ENCODE results near the gene LRRC23. TPM values are rescaled to one million over a fixed set of nuclear protein-coding genes. Genes with fewer than 3 reads are reported as not detected.
"Not testable (repeated sequence)": the region's sequence is repeated elsewhere in the genome, so short reads cannot be mapped to it uniquely, and the experiment has no call there.

The LRRC23 gene
- polyA plus RNA-seq, 1 donor = 20.2 TPM

DNA sequence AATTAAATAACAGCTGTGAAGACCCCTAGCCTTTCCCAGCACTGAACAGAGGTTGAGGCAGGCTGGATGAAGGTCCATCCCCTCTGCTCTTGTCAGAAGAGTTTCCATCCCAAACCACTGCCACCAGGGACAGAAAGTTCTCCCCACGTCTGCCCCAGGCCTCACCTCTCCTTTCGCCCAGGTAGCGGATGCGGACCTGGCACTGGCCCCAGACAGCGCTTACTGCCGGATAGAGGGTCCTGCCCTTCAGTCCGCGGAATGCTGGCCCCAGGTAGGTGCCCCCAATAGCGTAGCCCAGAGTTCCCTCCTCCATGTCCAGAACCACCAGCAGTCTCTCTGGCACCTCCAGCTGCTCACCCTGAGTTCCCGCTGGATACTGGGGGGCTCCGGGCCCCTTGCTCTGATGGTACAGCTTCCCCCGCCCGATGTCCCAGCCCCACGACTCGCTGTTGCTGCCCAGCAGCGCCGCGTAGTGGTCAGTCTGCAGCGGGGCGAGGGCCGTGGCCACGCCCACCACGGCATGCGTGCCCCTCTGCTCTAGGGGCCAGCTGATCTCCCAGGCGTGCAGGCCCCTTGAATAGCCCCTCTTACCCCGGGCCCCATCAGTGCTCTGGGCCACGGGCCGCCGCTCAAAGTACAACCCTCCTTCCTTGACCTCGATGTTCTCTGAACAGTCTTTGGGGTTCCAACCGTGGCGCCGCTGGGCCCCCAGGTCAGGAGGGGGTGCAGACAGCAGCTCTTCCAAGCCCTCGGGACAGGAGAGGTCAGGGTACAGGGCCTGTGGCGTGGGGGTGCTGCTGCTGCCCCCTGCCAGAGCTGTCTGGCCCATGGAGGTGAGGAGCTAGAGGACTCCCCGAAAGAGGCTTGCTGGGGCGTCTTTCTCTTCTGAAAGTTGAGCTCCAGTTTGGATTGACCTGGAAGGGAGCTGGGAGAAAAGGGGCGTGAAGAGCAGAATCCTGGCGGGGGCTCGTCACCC lies 32.3 kb upstream of the LRRC23 start:
- peak; percentile 80 for DNase-seq

DNA sequence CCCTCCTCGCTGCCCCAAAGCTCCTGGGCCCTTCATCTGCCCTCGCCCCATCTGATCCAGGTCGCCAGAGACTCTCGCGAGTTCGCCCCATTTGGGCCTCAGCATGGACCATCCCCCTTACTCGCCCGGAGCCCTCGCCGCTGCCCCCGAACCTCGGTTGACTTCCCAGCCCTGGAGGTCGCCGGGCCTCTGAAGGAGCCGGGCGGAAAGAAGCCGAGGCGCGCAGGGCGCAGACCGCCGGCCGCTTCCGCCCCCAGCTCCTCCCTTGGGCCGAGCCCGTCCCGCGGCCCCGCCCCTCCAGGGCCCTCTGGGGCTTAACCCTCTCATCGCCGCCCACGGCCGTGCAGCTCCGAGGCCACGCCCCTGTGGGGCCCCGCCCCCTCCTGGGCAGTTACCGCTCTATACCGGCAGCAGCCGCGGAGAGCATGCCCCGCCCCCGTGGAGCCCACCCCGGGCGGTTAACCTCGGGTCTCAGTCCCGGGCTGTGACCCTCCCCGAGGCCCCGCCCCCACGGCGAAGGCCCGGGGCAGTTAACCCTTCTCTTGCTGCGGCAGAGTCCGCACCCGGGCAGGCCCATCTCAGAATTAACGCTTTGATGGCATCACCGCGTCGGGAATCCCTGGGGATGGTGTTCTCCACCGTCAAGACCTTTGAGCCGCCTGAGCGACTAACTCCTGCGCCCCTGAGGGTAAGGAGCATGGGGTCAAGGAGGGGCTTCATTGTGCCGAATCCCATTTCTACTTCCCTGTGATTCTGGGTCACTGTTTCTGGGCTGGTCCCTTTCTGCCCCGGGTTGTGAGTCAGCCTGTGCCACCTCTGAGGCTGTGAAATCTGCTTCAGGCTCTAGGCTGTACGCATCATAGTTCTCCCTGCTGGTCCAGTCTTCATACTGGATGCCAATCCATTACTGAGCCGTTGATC lies 31.3 kb upstream of the LRRC23 start, which contains the start of gene SPSB2:
SPSB2 (minus strand) TSS at position 210 of the 921 bp plus-strand sequence. CDS start 402 bp downstream, outside the sequence.
- DNase-seq = peak; percentile 97

DNA sequence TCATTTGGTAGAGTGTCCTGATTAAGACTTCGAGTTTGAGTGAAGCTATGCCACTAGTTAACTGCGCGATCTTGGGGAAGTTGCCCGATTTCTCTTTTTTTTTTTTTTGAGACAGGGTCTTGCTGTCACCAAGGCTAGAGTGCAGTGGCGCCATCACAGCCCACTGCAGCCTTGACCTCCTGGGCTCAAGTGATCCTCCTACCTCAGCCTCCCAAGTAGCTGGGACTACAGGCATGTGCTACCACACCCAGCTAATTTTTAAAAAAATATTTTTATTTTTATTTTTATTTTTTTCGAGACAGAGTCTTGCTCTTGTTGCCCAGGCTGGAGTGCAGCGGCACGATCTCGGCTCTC lies 30.6 kb upstream of the LRRC23 start:
- not testable (repeated sequence) for DNase-seq

DNA sequence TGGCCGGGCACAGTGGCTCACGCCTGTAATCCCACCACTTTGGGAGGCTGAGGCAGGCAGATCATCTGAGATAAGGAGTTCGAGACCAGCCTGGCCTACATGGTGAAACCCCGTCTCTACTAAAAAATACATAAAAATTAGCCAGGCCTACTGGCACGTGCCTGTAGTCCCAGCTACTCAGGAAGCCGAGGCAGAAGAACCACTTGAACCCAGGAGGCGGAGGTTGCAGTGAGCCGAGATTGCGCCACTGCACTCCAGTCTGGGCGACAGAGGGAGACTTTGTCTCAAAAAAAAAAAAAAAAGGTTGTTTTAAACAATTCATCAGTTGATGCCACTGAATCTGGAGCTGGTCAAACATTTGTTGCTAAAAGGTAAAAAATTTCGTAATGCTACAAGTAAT lies 24.8 kb upstream of the LRRC23 start:
- DNase-seq = not testable (repeated sequence)

DNA sequence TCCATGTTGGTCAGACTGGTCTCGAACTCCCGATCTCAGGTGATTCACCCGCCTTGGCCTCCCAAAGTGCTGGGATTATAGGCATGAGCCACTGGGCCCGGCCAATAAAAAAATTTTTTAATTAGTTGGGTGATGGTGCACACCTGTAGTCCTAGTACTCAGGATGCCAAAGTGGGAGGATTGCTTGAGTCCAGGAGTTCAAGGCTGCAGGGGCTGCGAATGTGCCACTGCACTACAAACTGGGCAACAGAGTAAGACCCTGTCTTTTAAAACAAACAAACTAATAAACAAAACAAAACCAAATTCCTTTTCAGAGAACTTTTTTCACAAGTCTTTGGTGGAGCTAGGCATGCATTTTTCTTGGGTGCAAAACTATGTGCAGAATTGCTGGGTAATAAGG lies 21.4 kb upstream of the LRRC23 start:
- no peak for DNase-seq

DNA sequence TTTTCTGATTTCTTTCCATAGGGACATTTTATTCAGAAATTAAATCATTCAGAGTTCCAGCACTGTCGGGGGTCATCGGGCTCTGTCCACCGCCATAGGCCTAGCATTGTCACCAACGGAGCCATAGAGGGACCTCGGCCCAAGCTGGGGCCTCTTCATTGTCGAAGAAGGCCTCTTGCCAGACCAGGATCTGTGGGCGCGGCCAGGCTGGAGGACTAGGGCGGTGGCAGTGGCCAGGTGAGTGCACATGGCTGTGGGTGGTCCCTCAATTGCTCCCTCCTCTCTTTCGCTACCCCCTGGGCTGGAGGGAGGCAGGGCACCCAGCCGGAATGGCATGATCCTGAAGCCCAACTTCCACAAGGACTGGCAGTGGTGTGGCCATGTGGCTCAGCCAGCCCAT lies 20.9 kb upstream of the LRRC23 start:
- DNase-seq = no peak

DNA sequence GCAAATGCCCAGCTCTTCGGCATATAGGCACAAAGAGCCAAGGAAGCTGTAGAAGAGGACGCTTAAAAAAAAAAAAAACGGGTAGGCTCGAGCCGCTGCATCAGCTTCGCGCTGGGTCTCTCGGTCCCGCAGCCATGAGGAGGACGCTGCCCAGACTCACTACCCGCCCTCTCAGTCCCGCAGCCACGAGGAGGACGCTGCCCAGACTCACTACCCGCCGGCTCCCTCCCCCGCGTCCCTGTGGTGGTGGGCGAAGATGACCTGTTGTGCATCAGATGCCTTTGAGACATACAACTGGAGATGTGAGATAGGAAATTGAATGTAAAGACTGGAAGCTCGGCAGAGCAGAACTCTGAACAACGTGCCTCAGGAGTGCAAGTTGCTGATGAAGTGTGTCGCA lies 20.1 kb upstream of the LRRC23 start:
- DNase-seq = no peak

DNA sequence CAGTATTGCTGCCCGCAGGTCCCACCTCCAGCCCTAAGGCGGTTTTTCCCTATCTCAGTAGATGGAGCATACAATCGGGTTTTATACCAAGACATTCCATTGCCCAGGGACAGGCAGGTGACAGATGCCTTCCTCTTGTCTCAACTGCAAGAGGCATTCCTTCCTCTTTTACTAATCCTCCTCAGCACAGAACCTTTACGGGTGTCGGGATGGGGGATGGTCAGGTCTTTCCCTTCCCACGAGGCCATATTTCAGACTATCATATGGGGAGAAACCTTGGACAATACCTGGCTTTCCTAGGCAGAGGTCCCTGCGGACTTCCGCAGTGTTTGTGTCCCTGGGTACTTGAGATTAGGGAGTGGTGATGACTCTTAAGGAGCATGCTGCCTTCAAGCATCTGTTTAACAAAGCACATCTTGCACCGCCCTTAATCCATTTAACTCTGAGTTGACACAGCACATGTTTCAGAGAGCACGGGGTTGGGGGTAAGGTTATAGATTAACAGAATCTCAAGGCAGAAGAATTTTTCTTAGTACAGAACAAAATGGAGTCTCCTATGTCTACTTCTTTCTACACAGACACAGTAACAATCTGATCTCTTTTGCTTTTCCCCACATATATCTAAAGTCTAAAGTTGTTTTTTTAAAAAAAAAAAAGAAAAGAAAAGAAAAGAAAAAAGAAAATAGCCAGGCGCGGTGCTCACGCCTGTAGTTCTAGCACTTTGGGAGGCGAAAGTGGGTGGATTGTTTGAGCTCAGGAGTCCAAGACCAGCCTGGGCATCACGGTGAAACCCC lies 18.2 kb upstream of the LRRC23 start:
- not testable (repeated sequence) for DNase-seq

DNA sequence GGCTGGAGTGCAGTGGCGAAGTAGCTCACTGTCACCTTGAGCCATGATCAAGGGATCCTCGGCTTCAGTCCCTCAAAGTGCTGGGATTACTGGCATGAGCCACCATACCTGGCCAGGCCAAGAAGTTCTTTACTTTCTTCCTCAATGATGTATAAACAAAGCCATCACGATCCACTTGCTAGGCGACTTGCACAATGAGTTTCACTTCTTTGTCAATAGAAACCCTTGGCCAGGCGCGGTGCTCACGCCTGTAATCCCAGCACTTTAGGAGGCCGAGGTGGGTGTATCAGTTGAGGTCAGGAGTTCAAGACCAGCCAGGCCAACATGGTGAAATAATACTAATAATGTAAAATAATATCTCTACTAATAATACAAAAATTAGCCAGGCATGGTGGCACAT lies 17.2 kb upstream of the LRRC23 start:
- no peak for DNase-seq

DNA sequence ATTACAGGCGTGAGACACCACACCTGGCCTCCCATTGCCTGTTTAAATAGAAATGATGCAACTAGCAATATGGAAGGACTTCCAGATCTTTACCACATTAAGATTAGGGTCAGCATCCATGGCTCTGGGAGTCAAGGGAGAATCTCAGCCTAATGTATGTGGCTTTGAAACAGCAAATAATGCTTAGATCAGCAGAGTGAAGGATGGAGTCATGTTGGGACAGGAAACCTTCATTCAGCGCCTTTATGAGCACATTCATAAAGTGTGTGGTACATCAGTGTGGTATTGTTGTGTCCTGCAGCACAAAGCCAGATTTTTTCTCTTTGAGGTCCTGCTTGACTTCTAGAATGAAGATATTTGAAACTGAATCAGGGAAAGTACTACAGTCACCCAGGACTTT lies 16.3 kb upstream of the LRRC23 start:
- no peak for DNase-seq

DNA sequence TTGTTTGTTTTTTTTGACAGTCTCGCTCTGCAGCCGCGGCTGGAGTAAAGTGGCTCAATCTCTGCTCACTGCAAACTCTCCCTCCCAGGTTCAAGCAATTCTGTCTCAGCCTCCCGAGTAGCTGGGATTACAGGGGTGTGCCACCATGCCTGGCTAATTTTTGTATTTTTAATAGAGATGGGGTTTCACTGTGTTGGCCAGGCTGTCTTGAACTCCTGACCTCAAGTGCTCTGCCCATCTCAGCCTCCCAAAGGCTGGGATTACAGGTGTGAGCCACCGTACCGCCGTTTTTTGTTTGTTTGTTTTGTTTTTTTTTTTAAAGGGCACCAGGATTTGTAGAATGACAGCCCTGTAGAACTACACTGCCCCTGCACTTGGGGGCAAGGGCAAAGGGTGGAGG lies 15.8 kb upstream of the LRRC23 start:
- not testable (repeated sequence) for DNase-seq

DNA sequence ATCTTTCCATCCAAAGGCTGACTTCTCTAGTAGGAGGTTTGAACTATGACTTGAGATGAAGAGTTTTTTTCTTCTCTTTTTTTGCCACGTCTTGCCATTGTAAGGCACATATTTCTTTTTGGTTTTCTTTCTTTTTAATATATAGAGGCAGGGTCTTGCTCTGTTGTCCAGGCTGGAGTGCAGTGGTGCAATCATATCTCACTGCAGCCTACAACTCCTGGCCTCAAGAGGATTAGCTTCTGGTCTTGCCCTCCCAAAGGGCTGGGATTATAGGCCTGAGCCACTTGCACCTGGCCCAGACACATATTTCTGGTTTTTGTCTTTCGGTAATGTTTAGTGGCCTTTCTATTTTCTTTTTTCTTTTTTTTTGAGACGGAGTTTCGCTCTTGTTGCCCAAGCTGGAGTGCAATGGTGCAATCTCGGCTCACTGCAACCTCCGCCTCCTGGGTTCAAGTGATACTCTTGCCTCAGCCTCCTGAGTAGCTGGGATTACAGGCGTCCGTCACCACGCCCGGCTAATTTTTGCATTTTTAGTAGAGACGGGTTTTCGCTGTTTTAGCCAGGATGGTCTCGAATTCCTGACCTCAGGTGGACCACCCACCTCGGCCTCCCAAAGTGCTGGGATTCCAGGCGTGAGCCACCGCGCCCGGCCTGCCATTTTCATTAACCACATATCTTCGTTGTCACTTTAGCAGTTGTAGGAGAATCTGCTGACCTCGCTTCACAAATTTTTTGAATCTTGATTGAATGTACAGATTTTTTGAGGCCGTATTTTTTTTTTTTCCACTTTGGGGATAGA lies 14.6 kb upstream of the LRRC23 start:
- not testable (repeated sequence) for DNase-seq

DNA sequence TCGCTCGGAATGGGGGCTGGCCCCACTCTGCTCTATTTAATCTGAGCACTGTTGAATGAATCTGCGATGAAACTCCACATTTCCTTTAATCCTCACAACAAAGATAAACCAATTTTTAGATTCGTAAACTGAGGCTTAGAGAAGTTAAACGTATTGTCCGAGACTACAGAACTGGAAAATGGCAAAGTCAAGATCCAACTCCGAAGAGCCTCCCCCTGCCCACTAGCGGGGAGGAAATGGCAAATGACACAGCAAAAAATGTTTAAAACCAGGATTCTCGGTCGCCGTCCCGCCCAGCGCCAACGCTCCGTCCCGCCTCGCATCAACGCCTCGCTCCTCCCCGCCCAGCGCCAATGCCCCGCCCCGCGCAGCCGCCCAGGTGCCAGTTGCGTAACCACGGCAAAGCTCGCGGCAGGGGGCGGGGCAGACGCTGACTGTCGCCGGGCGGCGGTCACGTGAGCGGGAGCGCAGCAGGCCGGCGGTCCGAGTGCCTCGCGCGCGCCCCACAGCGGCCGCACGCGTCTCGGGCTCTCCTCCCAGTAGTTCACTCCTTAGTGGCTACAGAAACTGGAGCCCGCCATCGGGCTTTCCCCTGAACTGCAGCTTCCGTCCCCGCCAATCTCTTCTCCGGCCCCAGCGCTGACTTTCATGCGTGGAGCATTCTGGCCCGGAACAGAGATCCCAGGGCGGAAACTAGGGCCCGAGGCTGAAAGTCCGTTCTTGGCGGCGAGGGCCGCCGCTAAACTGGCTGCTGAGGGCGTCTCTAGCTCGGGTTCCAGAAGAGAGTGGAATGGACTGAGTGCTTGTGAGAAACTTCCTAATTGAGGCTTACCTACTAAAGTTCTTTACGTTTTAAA lies 13.6 kb upstream of the LRRC23 start:
- DNase-seq = peak; percentile 97

DNA sequence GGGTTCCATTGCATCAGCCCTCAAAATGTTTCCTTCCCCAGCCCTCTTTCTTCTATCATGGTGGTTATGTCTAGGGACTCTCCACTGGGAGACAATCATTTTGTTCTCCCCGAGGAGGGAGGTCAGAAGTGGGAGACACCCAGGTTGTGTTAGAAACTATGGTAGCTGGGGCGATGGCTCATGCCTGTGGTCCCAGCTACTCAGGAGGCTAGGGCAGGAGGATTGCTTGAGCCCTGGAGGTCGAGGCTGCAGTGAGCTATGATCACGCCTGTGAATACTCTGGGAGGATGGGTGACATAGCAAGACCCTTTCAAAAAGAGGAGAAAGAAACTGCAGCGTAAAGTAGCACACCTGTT lies 13.0 kb upstream of the LRRC23 start:
- no peak for DNase-seq

DNA sequence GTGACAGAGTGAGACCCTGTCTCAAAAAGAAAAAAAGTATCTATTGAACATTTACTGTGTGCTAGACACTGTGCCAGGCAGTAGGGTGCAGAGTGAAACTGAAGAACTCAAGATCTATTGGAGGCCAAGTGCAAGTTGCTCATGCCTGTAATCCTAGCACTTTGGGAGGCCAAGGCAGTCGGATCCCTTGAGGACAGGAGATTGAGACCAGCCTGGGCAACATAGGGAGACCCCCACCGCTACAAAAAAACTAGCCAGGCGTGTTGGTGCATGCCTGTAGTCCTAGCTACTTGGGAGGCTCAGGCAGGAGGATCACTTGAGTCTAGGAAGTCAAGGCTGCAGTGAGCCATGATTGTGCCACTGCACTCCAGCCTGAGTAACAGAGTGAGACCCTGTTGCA lies 11.9 kb upstream of the LRRC23 start:
- not testable (repeated sequence) for DNase-seq

DNA sequence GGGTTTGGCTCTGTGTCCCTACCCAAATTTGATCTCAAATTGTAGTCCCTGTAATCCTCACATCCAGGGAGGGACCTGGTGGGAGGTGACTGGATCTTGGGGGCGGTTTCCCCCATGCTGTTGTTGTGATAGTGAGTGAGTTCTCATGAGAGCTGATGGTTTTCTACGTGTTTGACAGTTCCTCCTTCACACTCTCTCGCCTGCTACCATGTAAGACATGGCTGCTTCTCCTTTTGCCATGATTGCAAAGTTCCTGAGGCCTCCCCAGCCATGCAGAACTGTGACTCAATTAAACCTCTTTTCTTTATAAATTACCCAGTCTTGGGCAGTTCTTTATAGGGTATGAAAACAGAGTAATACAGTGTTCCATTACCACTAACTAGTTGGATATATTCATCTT lies 10.3 kb upstream of the LRRC23 start:
- DNase-seq = no peak

DNA sequence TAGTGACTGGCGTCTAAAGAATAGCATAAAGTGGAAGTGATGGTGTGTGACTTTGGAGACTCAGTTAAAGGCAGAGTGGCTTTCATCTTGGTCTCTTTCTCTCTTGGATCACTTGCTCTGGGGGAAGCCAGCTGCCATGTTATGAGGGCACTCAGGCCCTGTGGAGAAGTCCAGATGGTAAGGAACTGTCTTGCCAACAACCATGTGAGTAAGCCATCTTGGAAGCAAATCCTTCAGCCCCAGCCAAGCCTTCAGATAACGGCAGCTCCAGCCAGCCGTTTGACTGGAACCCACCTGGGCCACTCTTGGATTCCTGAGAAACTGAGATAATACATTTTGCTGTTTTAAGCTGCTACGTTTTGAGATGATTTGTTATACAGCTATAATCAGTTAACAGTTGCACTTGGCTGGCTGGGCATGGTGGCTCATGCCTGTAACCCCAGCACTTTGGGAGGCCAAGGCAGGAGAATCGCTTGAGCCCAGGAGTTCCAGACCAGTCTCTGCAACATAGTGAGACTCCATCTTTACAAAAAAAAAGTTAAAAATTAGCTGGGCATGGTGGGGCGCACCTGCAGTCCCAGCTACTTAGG lies 7.7 kb upstream of the LRRC23 start:
- DNase-seq = no peak

DNA sequence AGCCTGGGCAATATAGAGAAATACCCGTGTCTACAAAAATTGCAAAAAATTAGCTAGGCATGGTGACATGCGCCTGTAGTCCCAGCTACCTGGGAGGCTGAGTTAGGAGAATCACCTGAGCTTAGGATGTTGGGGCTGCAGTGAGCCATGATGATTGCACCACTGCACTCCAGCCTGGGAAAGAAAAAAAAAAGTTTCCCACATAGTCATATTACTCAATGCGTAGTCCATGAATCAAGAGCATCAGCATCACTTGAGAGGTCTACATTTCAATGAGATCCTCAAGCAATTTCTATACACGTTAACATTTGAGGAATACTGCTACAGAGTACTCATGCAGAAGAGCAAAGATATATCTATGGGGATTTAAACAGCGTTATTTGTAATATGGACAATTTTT lies 5.2 kb upstream of the LRRC23 start:
- no peak for DNase-seq

DNA sequence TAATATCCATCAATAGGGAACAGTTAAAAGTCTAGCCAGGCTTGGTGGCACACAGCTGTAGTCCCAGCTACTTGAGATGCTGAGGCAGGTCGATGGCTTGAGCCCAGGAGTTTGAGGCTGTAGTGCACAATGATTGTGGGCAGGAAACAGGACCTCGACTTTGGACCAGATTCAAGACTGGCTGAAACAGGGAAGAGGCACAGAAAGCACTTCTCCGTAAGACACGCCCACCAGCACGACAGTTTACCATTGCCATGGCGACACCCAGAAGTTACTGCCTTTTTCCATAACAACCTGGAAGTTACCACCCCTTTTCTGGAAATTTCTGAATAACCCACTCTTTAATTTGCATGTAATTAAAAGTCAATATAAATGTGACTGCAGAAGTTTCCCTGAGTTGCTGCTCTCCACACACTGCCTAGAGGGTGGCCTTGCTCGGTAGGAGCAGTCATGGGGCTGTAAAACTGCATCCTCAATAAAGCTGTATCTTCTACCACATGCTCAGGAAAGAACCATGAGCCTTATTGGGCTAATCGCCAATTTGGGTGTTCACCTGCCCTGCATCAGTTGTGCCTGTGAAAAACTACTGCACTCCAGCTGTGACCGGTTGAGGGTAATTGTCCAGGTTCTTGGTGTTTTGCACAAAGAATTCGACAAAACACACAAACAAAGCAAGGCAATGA lies 4.6 kb upstream of the LRRC23 start:
- DNase-seq = no peak
